Spinal cord (tissue), 10 donors: ENCODE results near the gene TRIM71. TPM values are rescaled to one million over a fixed set of nuclear protein-coding genes. Genes with fewer than 3 reads are reported as not detected.

Experiments
- DNase-seq, 6 donors: peaks; one replicate each; pipeline versions ENCODE4 v3.0.0 to v3.0.0-alpha.2; 2013 to 2015; ENCODE audit warnings: low spot score in 6 of 6, low read depth in 4 of 6
- H3K27ac ChIP-seq: one replicate; pipeline ENCODE4 v1.5.1; 2013; ENCODE audit warnings: low read depth, low read length, control low read depth
- H3K27me3 ChIP-seq: one replicate; pipeline ENCODE4 v1.6.1; 2013; ENCODE audit warnings: low read length; ENCODE audit not compliant: control insufficient read depth, insufficient read depth
- H3K36me3 ChIP-seq: one replicate; pipeline ENCODE4 v1.6.1; 2013; ENCODE audit warnings: low read length; ENCODE audit not compliant: control insufficient read depth, insufficient read depth
- H3K4me1 ChIP-seq: one replicate; pipeline ENCODE4 v1.6.1; 2013; ENCODE audit warnings: low read length; ENCODE audit not compliant: control insufficient read depth, insufficient read depth
- H3K4me3 ChIP-seq: one replicate; pipeline ENCODE4 v1.5.1; 2013; ENCODE audit warnings: low read depth, low read length, control low read depth
- H3K9me3 ChIP-seq: one replicate; pipeline ENCODE4 v1.6.1; 2013; ENCODE audit warnings: low read length; ENCODE audit not compliant: control insufficient read depth, insufficient read depth
- WGBS: methylation state at CpG from one replicate; pipeline ENCODE4 v1.1.5; 2013; ENCODE audit warnings: missing lambda C conversion rate; ENCODE audit not compliant: insufficient coverage; 5-methylcytosine and 5-hydroxymethylcytosine counted together
- polyA plus RNA-seq, 2 donors: library from polyadenylated mRNA; unstranded; fragments of 120-200 nt; gene quantifications; one replicate each; pipeline ENCODE4 v1.2.1, GENCODE V29; 2013; ENCODE audit not compliant: insufficient read length in 2 of 2
- total RNA-seq, 2 donors: library from RNA; depleted of rRNA in 1 of 2; stranded (reverse); fragments of 120-200 nt in 1 of 2; fragments of >200 nt in 1 of 2; gene quantifications; one replicate each; pipeline versions ENCODE4 v1.2.3 to v1.2.4, GENCODE V29; 2013 to 2014
- donor health status: healthy.

The TRIM71 gene
- total and polyA plus RNA-seq, 4 donors, result 1.6 to 1.8 (median 1.7) TPM

DNA sequence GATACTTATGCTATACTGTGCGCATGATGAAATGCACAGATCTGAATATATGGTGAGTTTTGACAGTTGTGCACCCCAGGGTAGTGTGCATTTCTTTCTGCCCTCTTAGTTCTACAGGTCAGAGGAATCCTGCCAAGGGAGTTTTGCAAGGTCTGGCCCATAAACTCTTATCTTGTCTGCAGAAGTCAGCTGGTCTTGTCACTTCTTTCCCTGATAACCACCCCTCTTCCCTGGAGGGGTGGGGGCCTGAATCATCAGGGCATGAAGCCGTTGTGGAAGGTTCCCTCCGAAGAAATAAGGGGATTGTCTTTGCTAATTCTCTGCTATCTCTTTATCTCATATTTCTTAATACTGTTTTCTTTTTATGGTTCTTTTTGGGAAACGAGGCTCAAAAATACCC is 30.4 kb downstream of the TRIM71 start:
- Histone ChIP-seq H3K27me3 (no peaks in the 10 kb centered on the region), H3K4me3 (no peak overlapping the region), H3K36me3 (no peaks in the 10 kb centered on the region), H3K9me3 (no peaks in the 10 kb centered on the region), H3K27ac (no peak overlapping the region), H3K4me1 (peaks cover 5% of the 10 kb centered on the region)
- no peak for DNase-seq
- 100% methylated on average over 1 of the region's 4 CpGs for WGBS

DNA sequence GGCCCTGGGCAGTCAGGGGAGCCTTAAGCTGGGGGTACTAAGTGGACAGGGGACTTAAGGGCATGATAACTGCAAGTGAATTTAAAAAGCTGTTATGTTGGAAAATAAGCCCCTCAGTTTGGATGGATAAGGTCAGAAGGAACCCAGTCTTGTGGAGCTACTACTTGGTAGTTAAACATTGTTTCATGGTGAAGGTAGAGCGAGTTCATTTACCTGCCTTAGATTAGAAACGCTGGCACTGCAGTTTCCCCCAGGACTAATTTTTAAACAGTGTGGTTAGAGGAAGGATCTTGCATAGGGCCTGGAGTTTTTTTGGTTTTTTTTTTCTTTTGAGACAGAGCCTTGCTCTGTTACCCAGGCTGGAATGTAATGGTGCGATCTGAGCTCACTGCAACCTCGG is 31.2 kb downstream of the TRIM71 start:
- no peaks in the 10 kb centered on the region for H3K36me3 ChIP-seq
- no peak overlapping the region for H3K4me3 ChIP-seq
- no peaks in the 10 kb centered on the region for H3K9me3 ChIP-seq
- H3K4me1 ChIP-seq, result no peaks in the 10 kb centered on the region
- 92% methylated on average over 4 of the region's 4 CpGs for WGBS
- no peak for DNase-seq
- no peak overlapping the region for H3K27ac ChIP-seq
- H3K27me3 ChIP-seq, result no peaks in the 10 kb centered on the region

GRCh38 chr3:32850226-32850625 is 32.4 kb downstream of the TRIM71 start:
- H3K27ac ChIP-seq, result no peak overlapping the region
- DNase-seq, result no peak
- WGBS, result 100% methylated on average over 1 of the region's 3 CpGs

DNA sequence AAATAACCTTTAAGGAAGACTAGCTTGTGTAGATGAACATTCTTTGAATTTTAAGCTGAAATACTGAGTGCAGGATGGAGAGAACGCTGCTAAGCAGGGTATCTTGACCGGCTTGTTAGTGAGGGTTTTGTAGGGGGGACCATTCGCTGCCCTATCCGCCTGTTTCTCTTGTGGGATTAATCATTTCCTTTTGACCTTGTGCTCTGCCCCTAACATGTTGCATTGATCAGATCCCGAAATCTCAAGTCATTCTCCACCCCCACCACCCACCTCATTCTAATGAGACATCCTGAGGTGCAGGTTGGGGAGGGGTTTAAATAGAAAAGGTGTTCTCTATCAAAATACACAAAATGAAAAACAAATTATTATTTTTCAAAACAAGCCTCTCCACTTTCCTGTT is 32.8 kb downstream of the TRIM71 start:
- Histone ChIP-seq H3K9me3 (no peaks in the 10 kb centered on the region), H3K4me3 (no peak overlapping the region), H3K27ac (no peak overlapping the region), H3K36me3 (no peaks in the 10 kb centered on the region), H3K27me3 (no peaks in the 10 kb centered on the region), H3K4me1 (no peaks in the 10 kb centered on the region)
- DNase-seq, result no peak
- 77% methylated on average over 3 of the region's 5 CpGs for WGBS

More at GRCh38 chr3:32850226-32850625, 32.4 kb downstream of the TRIM71 start:
- no peaks in the 10 kb centered on the region for H3K4me1 ChIP-seq
- no peaks in the 10 kb centered on the region for H3K27me3 ChIP-seq
- no peak overlapping the region for H3K4me3 ChIP-seq
- no peaks in the 10 kb centered on the region for H3K36me3 ChIP-seq
- no peaks in the 10 kb centered on the region for H3K9me3 ChIP-seq

DNA sequence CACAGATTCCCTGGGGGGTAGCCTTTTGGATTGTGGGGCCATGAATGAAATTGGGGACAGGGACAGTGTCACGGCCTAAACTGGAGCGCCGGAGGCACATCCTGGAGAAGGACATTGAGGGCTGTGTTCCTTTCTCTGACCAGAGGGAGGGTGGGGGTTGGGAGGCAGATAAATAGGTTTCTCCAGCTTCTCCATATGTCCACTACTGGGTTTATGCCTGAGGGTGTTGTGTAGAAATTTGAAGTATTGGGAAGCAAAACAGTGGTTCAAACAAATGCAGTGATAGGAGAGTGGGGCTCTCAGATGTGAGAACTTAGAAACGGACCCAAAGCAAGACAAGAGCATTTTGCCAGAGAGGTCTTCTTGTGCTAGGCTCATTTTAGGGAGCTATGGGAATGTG is 34.3 kb downstream of the TRIM71 start:
- Histone ChIP-seq H3K9me3 (no peaks in the 10 kb centered on the region), H3K36me3 (no peaks in the 10 kb centered on the region), H3K4me1 (no peaks in the 10 kb centered on the region), H3K27ac (no peak overlapping the region), H3K27me3 (no peaks in the 10 kb centered on the region), H3K4me3 (no peak overlapping the region)
- no peak for DNase-seq
- 80% methylated on average over 1 of the region's 4 CpGs for whole genome bisulfite sequencing

- no peaks in the 10 kb centered on the region for H3K9me3 ChIP-seq
- no peaks in the 10 kb centered on the region for H3K36me3 ChIP-seq
- WGBS, result 67% methylated on average over 3 of the region's 3 CpGs
- no peak overlapping the region for H3K27ac ChIP-seq
- no peaks in the 10 kb centered on the region for H3K27me3 ChIP-seq
- H3K4me1 ChIP-seq, result no peaks in the 10 kb centered on the region
- DNase-seq, result no peak
- no peak overlapping the region for H3K4me3 ChIP-seq
Observed at GRCh38 chr3:32855350-32855953, 37.7 kb downstream of the TRIM71 start.

GRCh38 chr3:32856355-32856889 is 38.6 kb downstream of the TRIM71 start:
- H3K36me3 ChIP-seq, result no peaks in the 10 kb centered on the region
- no peaks in the 10 kb centered on the region for H3K9me3 ChIP-seq
- no peaks in the 10 kb centered on the region for H3K27me3 ChIP-seq
- H3K27ac ChIP-seq, result no peak overlapping the region
- 90% methylated on average over 4 of the region's 6 CpGs for WGBS
- H3K4me3 ChIP-seq, result no peak overlapping the region
- no peaks in the 10 kb centered on the region for H3K4me1 ChIP-seq
- DNase-seq, result no peak

- Histone ChIP-seq H3K27me3 (no peaks in the 10 kb centered on the region), H3K4me1 (no peaks in the 10 kb centered on the region), H3K36me3 (no peaks in the 10 kb centered on the region), H3K9me3 (no peaks in the 10 kb centered on the region), H3K27ac (no peak overlapping the region), H3K4me3 (no peak overlapping the region)
- DNase-seq, result no peak
- 69% methylated on average over 4 of the region's 6 CpGs for WGBS
Observed at GRCh38 chr3:32856901-32857507, 39.2 kb downstream of the TRIM71 start.

- H3K27ac ChIP-seq, result no peak overlapping the region
- no peak overlapping the region for H3K4me3 ChIP-seq
- WGBS, result 85% methylated on average over 5 of the region's 6 CpGs
- H3K4me1 ChIP-seq, result no peaks in the 10 kb centered on the region
- no peaks in the 10 kb centered on the region for H3K27me3 ChIP-seq
- no peaks in the 10 kb centered on the region for H3K36me3 ChIP-seq
- DNase-seq, result no peak
- no peaks in the 10 kb centered on the region for H3K9me3 ChIP-seq
Observed at GRCh38 chr3:32857921-32858320, 40.1 kb downstream of the TRIM71 start.

DNA sequence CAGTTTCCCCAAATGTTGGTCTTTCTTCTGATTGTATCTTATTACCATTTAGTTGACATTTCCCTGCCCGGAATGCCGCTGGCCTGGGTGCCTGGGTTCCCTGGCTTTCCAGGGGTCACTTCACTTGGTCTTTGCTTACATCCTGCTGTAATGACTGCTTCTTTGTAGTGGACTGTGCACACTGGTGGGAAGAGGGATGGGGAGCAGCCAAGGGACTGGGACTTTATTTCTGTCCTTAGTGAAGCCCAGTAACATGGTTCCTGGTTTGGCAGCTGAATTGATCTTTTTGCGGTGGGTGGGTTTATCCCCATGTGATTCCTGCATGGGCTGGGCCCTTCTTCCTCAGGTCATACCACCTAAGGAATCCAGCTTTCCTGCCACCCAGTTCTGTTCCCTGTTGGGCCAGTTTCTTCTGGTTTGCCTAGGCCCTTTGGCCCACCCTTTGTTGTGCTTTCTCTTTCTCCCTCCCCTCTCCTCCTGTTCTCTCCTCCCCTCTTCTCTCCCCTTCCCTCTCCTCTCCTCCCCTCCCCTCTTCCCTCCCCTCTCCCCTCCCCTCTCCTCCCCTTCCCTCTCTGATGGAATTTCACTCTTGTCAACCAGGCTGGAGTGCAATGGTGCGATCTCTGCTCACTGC is 41.9 kb downstream of the TRIM71 start:
- no peak overlapping the region for H3K4me3 ChIP-seq
- no peaks in the 10 kb centered on the region for H3K27me3 ChIP-seq
- no peaks in the 10 kb centered on the region for H3K4me1 ChIP-seq
- 95% methylated on average over 3 of the region's 4 CpGs for WGBS
- no peak for DNase-seq
- no peaks in the 10 kb centered on the region for H3K9me3 ChIP-seq
- no peak overlapping the region for H3K27ac ChIP-seq
- no peaks in the 10 kb centered on the region for H3K36me3 ChIP-seq
